Liver (tissue), 9 donors: ENCODE results near the gene WDR17. TPM values are rescaled to one million over a fixed set of nuclear protein-coding genes. Genes with fewer than 3 reads are reported as not detected.

Experiments used
- DNase-seq: peaks from one replicate; pipeline ENCODE4 v3.0.0-alpha.2; 2017; ENCODE audit warnings: low spot score
- H3K27ac ChIP-seq, 2 donors: one replicate each; pipeline ENCODE4 v1.7.0; 2013; ENCODE audit warnings: inconsistent platforms in 2 of 2, low read length in 2 of 2, control low read depth in 1 of 2, low read depth in 1 of 2, mild to moderate bottlenecking in 1 of 2
- H3K27me3 ChIP-seq, 4 donors: one replicate each; pipeline versions ENCODE4 v1.6.1 to v1.7.0; 2013; ENCODE audit warnings: low read length in 3 of 4, inconsistent platforms in 1 of 4, mild to moderate bottlenecking in 1 of 4, moderate library complexity in 1 of 4; ENCODE audit not compliant: control insufficient read depth in 4 of 4, insufficient read depth in 4 of 4
- H3K36me3 ChIP-seq, 4 donors: one replicate each; pipeline versions ENCODE4 v1.6.1 to v1.7.0; 2013; ENCODE audit warnings: low read length in 3 of 4, mild to moderate bottlenecking in 3 of 4, low read depth in 1 of 4, moderate library complexity in 1 of 4; ENCODE audit not compliant: control insufficient read depth in 4 of 4, insufficient read depth in 3 of 4
- H3K4me1 ChIP-seq, 4 donors: one replicate each; pipeline versions ENCODE4 v1.6.1 to v1.7.0; 2013; ENCODE audit warnings: low read length in 3 of 4, mild to moderate bottlenecking in 3 of 4, moderate library complexity in 1 of 4; ENCODE audit not compliant: control insufficient read depth in 4 of 4, insufficient read depth in 4 of 4
- H3K4me3 ChIP-seq, 3 donors: one replicate each; pipeline versions ENCODE4 v1.6.1 to v1.7.0; 2013; ENCODE audit warnings: low read length in 3 of 3, control low read depth in 1 of 3, low read depth in 1 of 3, mild to moderate bottlenecking in 1 of 3
- H3K9ac ChIP-seq, 2 donors: one replicate each; pipeline ENCODE4 v1.7.0; 2013; ENCODE audit warnings: low read length in 2 of 2, mild to moderate bottlenecking in 2 of 2, moderate library complexity in 2 of 2, control low read depth in 1 of 2, low read depth in 1 of 2
- H3K9me3 ChIP-seq, 4 donors: one replicate each; pipeline versions ENCODE4 v1.6.1 to v1.7.0; 2013; ENCODE audit warnings: low read length in 3 of 4; ENCODE audit not compliant: control insufficient read depth in 4 of 4
- CTCF ChIP-seq: fragments of 150-350 bp; IDR thresholded peaks from 2 replicates; pipeline ENCODE4 v1.5.1; 2017; ENCODE audit warnings: improper control_type of control experiment, low read depth, low read length; ENCODE audit not compliant: missing input control
- EGR1 ChIP-seq, 2 donors: IDR thresholded peaks; 2 replicates each; pipeline ENCODE4 v1.6.1; 2016 to 2018; ENCODE audit warnings: antibody characterized with exemption in 2 of 2, low read depth in 2 of 2
- GABPA ChIP-seq, 2 donors: IDR thresholded peaks in 1 of 2; conservative IDR thresholded peaks in 1 of 2; 2 replicates each; pipeline ENCODE4 v1.6.1; 2016; ENCODE audit warnings: antibody characterized with exemption in 2 of 2, mild to moderate bottlenecking in 1 of 2, moderate library complexity in 1 of 2
- HNF4A ChIP-seq, 2 donors: conservative IDR thresholded peaks; 2 replicates each; pipeline ENCODE4 v1.6.1; 2016; ENCODE audit warnings: antibody characterized with exemption in 2 of 2, mild to moderate bottlenecking in 2 of 2
- HNF4G ChIP-seq: IDR thresholded peaks from 2 replicates; pipeline ENCODE4 v1.6.1; 2016; ENCODE audit warnings: antibody characterized with exemption
- JUND ChIP-seq, 2 donors: IDR thresholded peaks; 2 replicates each; pipeline ENCODE4 v1.6.1; 2016; ENCODE audit warnings: antibody characterized with exemption in 2 of 2
- MAX ChIP-seq: IDR thresholded peaks from 2 replicates; pipeline ENCODE4 v1.6.1; 2016; ENCODE audit warnings: antibody characterized with exemption
- REST ChIP-seq: IDR thresholded peaks from 2 replicates; pipeline ENCODE4 v1.6.1; 2016; ENCODE audit warnings: antibody characterized with exemption, mild to moderate bottlenecking
- RXRA ChIP-seq, 2 donors: IDR thresholded peaks; 2 replicates each; pipeline ENCODE4 v1.6.1; 2017 to 2018; ENCODE audit warnings: antibody characterized with exemption in 2 of 2, mild to moderate bottlenecking in 1 of 2
- SP1 ChIP-seq: IDR thresholded peaks from 2 replicates; pipeline ENCODE4 v1.6.1; 2018; ENCODE audit warnings: antibody characterized with exemption, mild to moderate bottlenecking
- TAF1 ChIP-seq: conservative IDR thresholded peaks from 2 replicates; pipeline ENCODE4 v1.6.1; 2016; ENCODE audit warnings: antibody characterized with exemption, mild to moderate bottlenecking
- WGBS: extraction: QIAGEN DNeasy Blood & Tissue Kit; methylation state at CpG from one replicate; pipeline ENCODE4 v1.1.7; 2013; 5-methylcytosine and 5-hydroxymethylcytosine counted together
- polyA plus RNA-seq, 2 donors: library from polyadenylated mRNA; stranded (reverse) in 1 of 2; unstranded in 1 of 2; fragments of 200-250 nt in 1 of 2; fragments of >200 nt in 1 of 2; fragmentation: Nextera tagmentation in 1 of 2; extraction: Ambion mirVana in 1 of 2; gene quantifications; one replicate each; pipeline versions ENCODE4 v1.2.1 to v1.2.3, GENCODE V29; 2013 to 2015
- total RNA-seq, 2 donors: library from RNA; depleted of rRNA; stranded (reverse); fragments of >200 nt; gene quantifications; one replicate each; pipeline ENCODE4 v1.2.3, GENCODE V29; 2014
- donor health status: healthy.
- donor health status: healthy.
- donor health status: healthy.
- donor health status: healthy.
- donor health status: healthy.

WDR17 gene
- total and polyA plus RNA-seq, 4 donors: 0.14 to 0.84 (median 0.34) TPM

GRCh38 chr4:176066757-176067156 lies 1.1 kb downstream of the WDR17 start:
- Histone ChIP-seq H3K9me3 (no peaks in the 10 kb centered on the region), H3K4me3 (no peak overlapping the region), H3K36me3 (no peaks in the 10 kb centered on the region), H3K9ac (no peak overlapping the region), H3K27ac (no peak overlapping the region), H3K27me3 (peaks cover 0 to 5% (median 0%) of the 10 kb centered on the region in 4 donors), H3K4me1 (peaks cover 0 to 6% (median 1%) of the 10 kb centered on the region in 4 donors)
- WGBS: 76% methylated on average over 6 of the region's 6 CpGs
- TF ChIP-seq HNF4G: no peak
- TF ChIP-seq JUND (IDR thresholded peaks at IDR 0.05): no peak
- TF ChIP-seq CTCF: no peak
- TF ChIP-seq RXRA (IDR thresholded peaks at IDR 0.05): no peak
- no peak for TF ChIP-seq TAF1
- no peak for TF ChIP-seq REST
- no peak for TF ChIP-seq GABPA (IDR thresholded peaks at IDR 0.05 in 1 of 2, conservative IDR thresholded peaks at IDR 0.05 in 1 of 2)
- no peak for TF ChIP-seq HNF4A (conservative IDR thresholded peaks at IDR 0.05)
- DNase-seq: no peak

- H3K36me3 ChIP-seq: no peaks in the 10 kb centered on the region
- no peak overlapping the region for H3K9ac ChIP-seq
- TF ChIP-seq REST (no peak), SP1 (no peak), RXRA (IDR thresholded peaks at IDR 0.05) (no peak), EGR1 (IDR thresholded peaks at IDR 0.05; ENCODE audit: low read depth in 2 of 2) (no peak), HNF4G (no peak), MAX (no peak), CTCF (no peak)
- H3K27me3 ChIP-seq: peaks cover 0 to 2% (median under 1%) of the 10 kb centered on the region in 4 donors
- H3K9me3 ChIP-seq: no peaks in the 10 kb centered on the region
- H3K4me1 ChIP-seq: no peaks in the 10 kb centered on the region
- no peak overlapping the region for H3K27ac ChIP-seq
- H3K4me3 ChIP-seq: no peak overlapping the region
- no peak for DNase-seq
Observed at GRCh38 chr4:176077561-176077960, 11.9 kb downstream of the WDR17 start.
